Parathyroid adenoma (tissue), 2 donors: ENCODE measurements around the gene PREX1.

Experiments
- H2AFZ ChIP-seq: fragments of 300-600 bp; sonication (generic); one replicate; pipeline ENCODE4 v1.7.0; 2017; ENCODE audit warnings: antibody characterized with exemption, mild to moderate bottlenecking
- H3K27ac ChIP-seq: fragments of 300-600 bp; sonication (generic); one replicate; pipeline ENCODE4 v1.7.0; 2017
- H3K27me3 ChIP-seq: fragments of 300-600 bp; sonication (generic); one replicate; pipeline ENCODE4 v1.7.0; 2017; ENCODE audit warnings: low read length; ENCODE audit not compliant: control insufficient read depth, insufficient read depth
- H3K36me3 ChIP-seq: fragments of 300-600 bp; sonication (generic); one replicate; pipeline ENCODE4 v1.7.0; 2017; ENCODE audit warnings: low read length; ENCODE audit not compliant: control insufficient read depth, insufficient read depth
- H3K4me1 ChIP-seq: fragments of 300-600 bp; sonication (generic); one replicate; pipeline ENCODE4 v1.7.0; 2017; ENCODE audit warnings: control low read depth
- H3K4me2 ChIP-seq: fragments of 300-600 bp; sonication (generic); one replicate; pipeline ENCODE4 v1.7.0; 2017; ENCODE audit warnings: low read length
- H3K4me3 ChIP-seq: fragments of 300-600 bp; sonication (generic); one replicate; pipeline ENCODE4 v1.7.0; 2017; ENCODE audit warnings: low read depth, low read length
- H3K79me2 ChIP-seq: fragments of 300-600 bp; sonication (generic); one replicate; pipeline ENCODE4 v1.7.0; 2017; ENCODE audit warnings: control low read depth
- H3K9ac ChIP-seq: fragments of 300-600 bp; sonication (generic); one replicate; pipeline ENCODE4 v1.7.0; 2017; ENCODE audit warnings: mild to moderate bottlenecking
- H3K9me3 ChIP-seq: fragments of 300-600 bp; sonication (generic); one replicate; pipeline ENCODE4 v1.7.0; 2017; ENCODE audit warnings: low read length; ENCODE audit not compliant: control insufficient read depth
- TF ChIP-seq, protein P1 (sequence below): fragments of 300-600 bp; sonication (generic); IDR thresholded peaks from one replicate; pipeline ENCODE4 v1.7.0; 2017; ENCODE audit warnings: antibody characterized with exemption, mild to moderate bottlenecking
- donor health status: primary hyperparathyroidism.

Gene PREX1

DNA sequence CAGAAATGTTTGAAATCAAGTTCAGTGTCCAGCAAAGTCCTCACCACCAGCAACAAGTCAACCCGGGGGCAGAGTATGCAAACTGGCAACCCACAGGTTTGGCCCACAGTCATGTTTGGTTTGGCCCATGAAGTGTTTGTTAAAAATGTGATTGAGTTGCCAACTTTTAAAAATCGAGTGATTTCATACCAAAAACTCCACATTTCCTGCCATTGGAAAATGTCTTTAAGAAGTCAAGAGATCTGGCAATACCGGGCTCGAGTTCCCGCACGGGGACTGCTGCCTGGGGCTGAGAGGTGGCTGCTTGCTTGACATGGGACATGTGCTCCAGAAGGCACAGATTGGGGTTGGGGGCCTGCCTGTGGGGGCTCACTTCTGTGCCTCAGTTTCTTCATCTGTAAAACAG, 36.1 kb downstream of the PREX1 start:
- no peaks in the 10 kb centered on the region for H3K27me3 ChIP-seq
- no peaks in the 10 kb centered on the region for H3K4me1 ChIP-seq
- H3K79me2 ChIP-seq = no peaks in the 10 kb centered on the region
- H3K9me3 ChIP-seq = no peaks in the 10 kb centered on the region
- no peaks in the 10 kb centered on the region for H3K36me3 ChIP-seq
- H3K9ac ChIP-seq = no peak overlapping the region
- no peak overlapping the region for H2AFZ ChIP-seq
- TF ChIP-seq, protein P1, sequence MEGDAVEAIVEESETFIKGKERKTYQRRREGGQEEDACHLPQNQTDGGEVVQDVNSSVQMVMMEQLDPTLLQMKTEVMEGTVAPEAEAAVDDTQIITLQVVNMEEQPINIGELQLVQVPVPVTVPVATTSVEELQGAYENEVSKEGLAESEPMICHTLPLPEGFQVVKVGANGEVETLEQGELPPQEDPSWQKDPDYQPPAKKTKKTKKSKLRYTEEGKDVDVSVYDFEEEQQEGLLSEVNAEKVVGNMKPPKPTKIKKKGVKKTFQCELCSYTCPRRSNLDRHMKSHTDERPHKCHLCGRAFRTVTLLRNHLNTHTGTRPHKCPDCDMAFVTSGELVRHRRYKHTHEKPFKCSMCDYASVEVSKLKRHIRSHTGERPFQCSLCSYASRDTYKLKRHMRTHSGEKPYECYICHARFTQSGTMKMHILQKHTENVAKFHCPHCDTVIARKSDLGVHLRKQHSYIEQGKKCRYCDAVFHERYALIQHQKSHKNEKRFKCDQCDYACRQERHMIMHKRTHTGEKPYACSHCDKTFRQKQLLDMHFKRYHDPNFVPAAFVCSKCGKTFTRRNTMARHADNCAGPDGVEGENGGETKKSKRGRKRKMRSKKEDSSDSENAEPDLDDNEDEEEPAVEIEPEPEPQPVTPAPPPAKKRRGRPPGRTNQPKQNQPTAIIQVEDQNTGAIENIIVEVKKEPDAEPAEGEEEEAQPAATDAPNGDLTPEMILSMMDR = no peak
- H3K27ac ChIP-seq = no peak overlapping the region
- no peak overlapping the region for H3K4me2 ChIP-seq
- no peak overlapping the region for H3K4me3 ChIP-seq

DNA sequence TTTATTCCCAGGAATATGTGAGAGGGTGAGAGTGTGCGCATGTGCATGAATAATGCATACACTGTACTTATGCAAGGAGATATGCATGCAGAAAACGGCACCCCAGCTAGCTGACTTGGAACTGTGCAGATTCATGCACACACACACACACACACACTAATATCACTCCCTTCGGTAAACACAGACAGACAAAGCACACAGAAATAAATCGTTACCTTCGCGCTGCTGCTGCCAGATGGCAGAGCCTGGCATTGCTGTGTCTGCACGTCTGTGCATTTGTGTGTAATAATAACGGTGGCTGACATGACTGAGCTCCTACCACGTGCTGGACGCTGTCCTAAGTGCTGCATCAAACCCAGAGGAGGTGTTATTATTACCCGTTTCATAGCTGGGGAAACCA, 36.8 kb downstream of the PREX1 start:
- H3K79me2 ChIP-seq = no peaks in the 10 kb centered on the region
- H3K4me2 ChIP-seq = no peak overlapping the region
- H3K4me1 ChIP-seq = no peaks in the 10 kb centered on the region
- H3K9me3 ChIP-seq = no peaks in the 10 kb centered on the region
- H2AFZ ChIP-seq = no peak overlapping the region
- no peak overlapping the region for H3K9ac ChIP-seq
- no peaks in the 10 kb centered on the region for H3K27me3 ChIP-seq
- TF ChIP-seq, protein P1 = no peak
- H3K27ac ChIP-seq = no peak overlapping the region
- H3K36me3 ChIP-seq = no peaks in the 10 kb centered on the region
- no peak overlapping the region for H3K4me3 ChIP-seq

DNA sequence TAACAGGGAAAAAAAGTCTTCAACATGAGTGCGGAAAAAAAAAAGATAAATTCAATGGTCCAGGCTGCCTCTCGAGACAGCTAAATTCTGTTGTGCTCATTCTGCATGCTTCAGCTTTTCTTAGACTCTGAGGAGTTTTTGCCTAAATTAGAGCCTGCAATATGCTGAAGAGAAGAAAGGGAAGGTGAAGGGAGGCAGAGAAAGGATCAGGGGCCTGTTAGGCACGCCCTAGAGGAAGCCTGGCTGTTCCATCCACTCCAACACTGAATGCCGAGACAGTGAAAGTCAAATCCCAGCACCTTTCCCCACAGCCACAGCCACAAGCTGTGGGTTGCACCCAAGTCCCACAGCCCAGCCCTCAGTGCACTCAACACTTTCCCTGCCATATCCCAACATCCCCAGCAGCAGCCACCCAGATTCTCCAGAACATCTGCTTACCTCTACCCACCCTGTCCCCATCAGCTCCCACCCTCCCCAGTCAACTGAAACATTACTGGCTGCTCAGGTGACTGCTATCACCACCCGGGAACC, 37.3 kb downstream of the PREX1 start:
- no peaks in the 10 kb centered on the region for H3K4me1 ChIP-seq
- no peak overlapping the region for H3K27ac ChIP-seq
- H3K27me3 ChIP-seq = no peaks in the 10 kb centered on the region
- H3K4me2 ChIP-seq = no peak overlapping the region
- no peak overlapping the region for H2AFZ ChIP-seq
- no peaks in the 10 kb centered on the region for H3K36me3 ChIP-seq
- H3K79me2 ChIP-seq = no peaks in the 10 kb centered on the region
- H3K4me3 ChIP-seq = no peak overlapping the region
- TF ChIP-seq, protein P1 = no peak
- no peak overlapping the region for H3K9ac ChIP-seq
- H3K9me3 ChIP-seq = no peaks in the 10 kb centered on the region

DNA sequence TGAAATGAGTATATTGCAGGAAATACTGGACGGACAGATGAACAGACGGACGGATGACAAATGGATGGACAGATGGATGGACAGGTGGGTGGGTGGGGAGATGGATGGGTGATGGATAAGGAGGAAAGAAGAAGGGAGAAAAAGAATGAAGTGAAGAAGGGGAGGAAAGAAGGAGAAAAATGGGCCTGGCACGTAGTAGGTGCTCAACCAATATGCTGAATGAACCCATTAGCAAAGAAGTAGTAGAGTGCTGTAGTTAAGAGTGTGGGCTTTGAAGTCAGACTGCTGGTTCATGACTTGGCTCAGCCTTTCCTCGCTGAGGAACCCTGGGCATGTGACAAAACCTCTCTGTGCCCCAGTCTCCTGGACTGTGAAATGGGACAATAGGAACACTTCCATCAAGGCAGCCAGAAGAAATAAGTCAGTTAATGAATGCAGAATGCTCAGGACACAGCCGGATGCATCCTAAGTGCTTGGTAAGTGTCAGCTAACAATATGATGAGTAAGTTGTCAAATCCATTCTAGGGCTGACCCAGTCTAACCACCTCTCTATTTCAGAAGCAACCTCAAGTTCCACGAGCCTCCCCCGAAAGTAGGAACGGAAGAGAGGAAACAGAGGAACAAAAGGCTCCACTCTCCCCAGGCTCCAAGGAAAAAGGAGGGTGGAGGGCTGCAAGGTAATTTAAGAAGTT, 37.9 kb downstream of the PREX1 start:
- Histone ChIP-seq H2AFZ (no peak overlapping the region), H3K27ac (no peak overlapping the region), H3K36me3 (no peaks in the 10 kb centered on the region), H3K27me3 (no peaks in the 10 kb centered on the region), H3K4me3 (no peak overlapping the region), H3K4me1 (no peaks in the 10 kb centered on the region), H3K4me2 (no peak overlapping the region), H3K9ac (no peak overlapping the region), H3K9me3 (no peaks in the 10 kb centered on the region), H3K79me2 (no peaks in the 10 kb centered on the region)
- TF ChIP-seq, protein P1 = no peak

DNA sequence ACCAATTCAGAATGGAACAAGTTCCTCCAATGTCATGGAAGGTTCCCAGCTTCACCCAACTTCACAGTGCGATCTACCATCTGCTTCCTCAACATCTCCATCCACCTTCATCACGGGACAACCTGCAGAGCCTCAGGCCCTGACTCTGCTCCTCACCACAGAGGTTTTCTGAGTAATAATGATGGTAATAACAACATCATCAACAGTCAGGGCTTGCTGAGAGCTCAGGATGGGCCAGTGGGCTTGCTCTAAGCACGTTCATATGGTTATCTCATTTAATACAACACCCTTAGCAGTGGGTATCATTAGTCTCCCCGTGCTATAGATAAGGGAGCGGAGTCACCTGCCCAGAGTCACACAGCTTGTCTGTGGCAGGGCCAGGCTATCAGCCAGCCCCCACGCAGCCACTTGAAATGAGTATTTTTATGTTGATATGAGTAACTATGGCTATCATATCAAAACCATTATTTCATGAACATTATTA, 38.6 kb downstream of the PREX1 start:
- H3K9me3 ChIP-seq = no peaks in the 10 kb centered on the region
- H3K27ac ChIP-seq = no peak overlapping the region
- H3K79me2 ChIP-seq = no peaks in the 10 kb centered on the region
- no peaks in the 10 kb centered on the region for H3K36me3 ChIP-seq
- H3K4me3 ChIP-seq = no peak overlapping the region
- no peak overlapping the region for H2AFZ ChIP-seq
- TF ChIP-seq, protein P1 = no peak
- H3K4me2 ChIP-seq = no peak overlapping the region
- no peaks in the 10 kb centered on the region for H3K4me1 ChIP-seq
- no peaks in the 10 kb centered on the region for H3K27me3 ChIP-seq
- no peak overlapping the region for H3K9ac ChIP-seq
